Stimulated activated CD8-positive, alpha-beta memory T cell treated with anti-CD3 and anti-CD28 coated beads, Interleukin-4, amount 100 ng/mL, for 24 hours (primary cell): Measurements from ENCODE around the gene RTL9.

Experiments used
- DNase-seq: peaks from one replicate; pipeline ENCODE4 v3.0.0-alpha.2; 2020; ENCODE audit warnings: low read depth

RTL9 gene

DNA sequence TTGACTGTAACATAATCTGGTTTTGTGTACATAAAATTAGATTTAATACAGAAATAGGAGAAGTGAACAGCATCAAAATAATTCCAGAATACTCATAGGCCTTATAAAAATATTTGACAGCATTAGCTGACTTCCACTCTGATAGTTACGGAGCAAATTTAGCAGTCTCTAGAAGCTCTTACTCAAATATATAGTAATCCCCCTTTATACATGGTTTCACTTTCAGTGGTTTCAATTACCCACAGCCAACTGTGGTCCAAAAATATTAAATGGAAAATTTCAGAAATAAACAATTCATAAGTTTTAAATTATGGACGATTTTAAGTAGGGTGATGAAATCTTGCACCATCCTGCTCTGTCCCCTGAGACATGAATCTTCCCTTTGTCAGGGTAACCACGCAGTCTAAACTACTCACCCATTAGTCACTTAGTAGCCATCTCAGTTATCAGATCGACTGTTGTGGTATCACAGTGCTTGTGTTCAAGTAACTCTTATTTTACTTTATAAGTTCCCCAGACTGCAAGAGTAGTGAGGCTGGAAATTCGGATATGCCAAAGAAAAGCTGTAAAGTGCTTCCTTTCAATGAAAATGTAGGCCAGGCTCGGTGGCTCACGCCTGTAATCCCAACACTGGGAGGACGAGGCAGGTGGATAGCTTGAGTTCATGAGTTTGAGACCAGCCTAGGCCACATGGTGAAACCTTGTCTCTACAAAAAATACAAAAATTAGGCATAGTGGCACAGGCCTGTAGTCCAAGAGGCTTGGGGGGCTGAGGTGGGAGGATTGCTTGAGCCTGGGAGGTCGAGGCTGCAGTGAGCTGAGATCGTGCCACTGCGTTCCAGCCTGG lies 17.2 kb upstream of the RTL9 start:
- no peak for DNase-seq

DNA sequence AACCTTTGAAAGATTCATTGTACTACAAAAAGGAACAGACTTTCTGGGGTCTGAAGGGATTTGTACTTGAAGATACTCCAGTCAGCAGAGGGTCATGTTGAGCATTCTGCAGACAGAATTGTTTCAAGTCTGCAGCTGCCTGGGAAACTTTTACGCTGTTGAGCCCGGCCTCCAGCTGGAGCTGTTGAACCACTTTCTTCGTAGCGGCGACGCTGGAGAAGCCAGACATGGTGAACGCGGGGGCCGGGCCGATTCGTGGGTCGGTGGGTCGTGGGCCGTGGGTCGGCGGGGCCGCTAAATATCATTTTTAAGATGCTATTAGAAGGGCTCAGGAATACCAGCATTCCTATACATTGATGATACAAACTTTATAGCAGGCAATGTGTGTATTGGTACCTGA lies 12.0 kb upstream of the RTL9 start:
- no peak for DNase-seq

DNA sequence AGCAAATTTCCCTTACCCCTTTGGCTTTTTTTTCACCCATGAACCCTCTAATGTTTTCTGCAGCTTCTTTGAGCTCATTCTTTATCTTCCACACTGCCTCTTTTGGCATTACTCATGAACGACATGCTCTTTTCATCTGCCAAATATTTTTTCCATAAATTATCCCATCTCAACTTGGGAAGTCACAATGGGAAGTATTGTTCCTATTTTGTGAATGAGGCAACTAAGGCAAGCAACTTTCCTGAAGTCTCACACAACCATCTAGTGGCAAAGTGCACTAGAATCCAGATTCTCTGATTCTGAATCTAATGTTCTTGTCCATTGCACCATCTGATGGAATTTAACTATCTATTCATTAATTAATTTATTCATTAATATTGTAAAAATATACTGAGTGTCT lies 625 bp downstream of the RTL9 start:
- DNase-seq: no peak

DNA sequence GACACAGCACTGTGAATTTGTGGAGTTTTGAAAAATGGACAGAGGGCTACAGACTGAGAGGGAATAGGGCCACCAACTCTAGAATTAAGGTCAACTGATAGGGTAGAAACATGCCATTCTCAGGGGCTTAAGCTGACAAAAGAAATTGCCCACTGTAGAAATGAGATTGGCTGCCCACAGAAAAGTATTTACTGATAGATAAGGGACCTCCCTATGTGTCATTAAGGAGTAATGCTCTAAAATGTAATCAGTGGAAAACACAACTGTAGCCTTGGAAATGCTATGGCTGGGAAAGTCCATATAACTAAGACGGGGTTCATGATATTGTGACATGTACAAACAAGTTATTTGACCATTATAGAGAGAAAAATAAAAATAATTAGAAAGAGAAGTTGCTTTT lies 4.6 kb downstream of the RTL9 start:
- DNase-seq: no peak

DNA sequence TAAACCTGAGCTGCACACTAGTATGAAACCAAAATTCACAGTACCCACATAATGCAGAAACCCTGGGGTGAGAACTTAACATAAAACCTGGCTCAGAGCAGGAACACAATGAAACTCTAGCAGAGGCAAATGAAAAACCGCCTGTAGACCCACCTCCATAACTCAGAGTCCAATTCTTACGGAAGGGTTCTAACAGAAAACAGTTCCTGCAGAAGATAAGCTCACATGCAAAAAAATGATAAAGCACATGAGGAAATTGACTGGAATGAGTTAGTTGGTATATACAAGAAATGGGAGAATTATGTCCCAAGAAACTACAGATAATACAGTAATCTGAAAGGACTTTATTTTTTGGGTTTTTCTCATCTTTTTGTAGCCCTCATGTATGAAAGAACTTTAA lies 14.7 kb downstream of the RTL9 start:
- DNase-seq: no peak

DNA sequence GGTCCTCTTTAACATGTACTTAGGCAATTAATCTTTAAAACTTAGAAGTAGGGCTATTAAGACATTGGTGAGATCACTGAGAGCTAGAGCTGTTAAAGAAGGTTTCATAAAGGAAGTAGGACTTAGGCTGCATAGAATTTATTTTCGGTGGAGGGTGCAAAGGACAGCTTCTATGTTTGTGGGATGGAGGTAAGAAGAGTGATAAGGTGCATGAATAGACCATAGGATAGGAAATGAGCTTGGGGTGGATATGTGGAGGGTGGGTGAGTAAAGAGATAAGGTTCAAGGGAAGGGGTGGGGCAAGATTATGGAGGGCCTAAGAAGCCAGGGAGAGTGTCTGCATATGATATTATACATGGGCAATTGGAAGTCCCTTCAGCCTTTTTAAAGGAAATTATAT lies 15.9 kb downstream of the RTL9 start:
- DNase-seq: no peak

DNA sequence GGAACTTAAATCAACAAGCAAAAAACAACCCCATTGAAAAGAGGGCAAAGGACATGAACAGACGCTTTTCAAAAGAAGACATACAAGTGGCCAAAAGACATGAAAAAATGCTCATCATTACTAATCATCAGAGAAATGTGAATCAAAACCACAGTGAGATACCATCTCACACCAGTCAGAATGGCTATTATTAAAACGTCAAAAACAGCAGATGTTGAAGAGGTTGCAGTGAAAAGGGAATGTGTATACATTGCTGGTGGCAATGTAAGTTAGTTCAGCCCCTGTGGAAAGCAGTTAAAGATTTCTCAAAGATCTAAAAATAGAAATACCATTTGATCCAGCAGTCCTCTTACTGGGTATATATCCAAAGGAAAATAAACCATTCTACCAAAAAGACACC lies 22.6 kb downstream of the RTL9 start:
- DNase-seq: no peak

DNA sequence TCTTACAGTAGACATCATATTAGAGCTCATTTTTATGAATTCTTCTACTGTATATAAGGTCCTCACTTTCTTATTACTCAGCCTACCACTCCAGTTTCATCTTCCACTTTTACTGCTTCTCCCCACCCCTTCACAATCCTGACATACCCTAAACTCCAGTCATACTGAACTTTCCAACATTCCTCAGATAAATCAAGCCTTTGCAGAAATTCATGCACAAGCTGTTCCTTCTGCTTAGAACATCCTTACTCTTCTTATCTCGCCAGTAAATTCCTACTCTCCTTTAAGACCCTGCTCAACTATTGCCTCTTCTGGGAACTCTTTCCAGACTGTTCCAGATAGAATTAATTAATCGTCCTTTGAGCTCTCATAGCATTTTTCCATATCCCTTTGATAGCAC lies 24.8 kb downstream of the RTL9 start:
- no peak for DNase-seq

DNA sequence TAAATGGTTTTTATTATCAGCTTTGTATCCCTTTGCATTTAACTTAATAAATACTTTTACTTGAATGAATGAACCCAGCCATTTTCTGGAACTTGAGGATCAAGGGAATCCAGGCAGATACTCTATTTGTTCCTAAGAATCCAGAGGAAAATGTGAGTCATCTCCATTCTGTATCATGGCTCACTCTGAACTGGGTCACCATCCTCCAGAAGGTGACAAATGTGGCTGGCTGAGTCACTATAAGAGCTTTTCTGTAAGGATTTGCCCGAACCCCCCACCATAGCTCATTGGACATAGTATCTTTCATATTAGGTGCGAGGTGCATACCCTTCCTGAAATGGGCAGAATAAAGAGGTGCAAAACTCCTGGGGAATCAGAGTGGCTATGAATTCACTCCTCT lies 25.8 kb downstream of the RTL9 start:
- DNase-seq: no peak

DNA sequence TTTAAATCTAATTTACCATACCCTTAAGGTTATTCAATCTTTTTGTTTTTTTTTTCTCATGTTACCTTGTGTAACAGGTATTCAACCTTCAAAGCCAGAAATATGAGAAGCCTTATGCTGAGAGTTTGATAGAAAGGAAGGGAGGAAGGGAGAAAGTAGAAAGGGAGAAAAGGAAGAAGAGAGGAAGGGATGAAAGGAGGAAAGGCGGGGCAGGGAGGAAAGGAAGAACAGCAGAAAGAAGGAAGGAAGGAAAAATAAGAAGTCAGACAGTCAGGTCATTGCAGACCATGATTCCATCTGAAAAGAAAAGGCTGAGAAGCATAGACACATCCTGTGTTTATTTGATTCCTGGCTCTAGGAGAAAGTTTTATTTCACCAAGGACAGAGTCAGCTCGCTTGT lies 30.9 kb downstream of the RTL9 start:
- no peak for DNase-seq

DNA sequence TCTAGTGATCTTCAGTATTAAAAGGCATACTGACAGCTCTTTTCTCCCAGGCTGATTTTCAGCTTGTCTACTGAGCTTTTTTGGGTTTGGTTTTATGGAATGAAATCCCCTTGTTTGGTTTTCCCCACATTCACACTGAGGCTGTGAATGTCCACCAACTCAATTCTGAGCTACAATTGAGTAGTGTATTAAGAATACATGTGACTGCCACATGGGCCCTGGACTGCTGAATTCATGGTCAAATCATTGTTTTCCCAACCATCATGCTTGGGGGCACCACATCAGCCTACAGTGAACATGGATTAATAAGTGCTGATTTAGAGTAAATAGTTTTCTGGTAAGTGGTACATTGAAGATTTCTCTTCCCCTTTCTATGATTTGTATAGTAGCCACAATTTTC lies 32.4 kb downstream of the RTL9 start:
- no peak for DNase-seq

DNA sequence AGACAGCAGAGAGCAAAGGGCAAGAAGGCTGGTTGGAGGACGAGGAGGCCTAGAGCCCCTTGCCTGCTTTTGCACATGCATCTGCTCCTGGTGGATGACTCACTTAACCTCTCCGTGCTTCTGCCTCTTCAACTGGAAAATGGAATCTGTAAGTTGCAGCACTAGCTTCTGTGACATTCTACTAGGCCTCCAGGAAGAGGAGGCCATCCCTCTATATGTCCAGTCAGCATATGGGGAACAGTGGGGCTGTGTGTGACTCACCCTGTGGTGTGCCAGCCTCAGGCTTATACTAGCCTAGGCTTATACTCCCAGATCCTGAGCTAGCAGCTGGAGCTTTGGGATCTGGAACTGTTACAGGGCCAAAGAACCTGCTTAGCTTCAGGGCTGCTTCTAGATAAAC lies 36.0 kb downstream of the RTL9 start:
- no peak for DNase-seq

DNA sequence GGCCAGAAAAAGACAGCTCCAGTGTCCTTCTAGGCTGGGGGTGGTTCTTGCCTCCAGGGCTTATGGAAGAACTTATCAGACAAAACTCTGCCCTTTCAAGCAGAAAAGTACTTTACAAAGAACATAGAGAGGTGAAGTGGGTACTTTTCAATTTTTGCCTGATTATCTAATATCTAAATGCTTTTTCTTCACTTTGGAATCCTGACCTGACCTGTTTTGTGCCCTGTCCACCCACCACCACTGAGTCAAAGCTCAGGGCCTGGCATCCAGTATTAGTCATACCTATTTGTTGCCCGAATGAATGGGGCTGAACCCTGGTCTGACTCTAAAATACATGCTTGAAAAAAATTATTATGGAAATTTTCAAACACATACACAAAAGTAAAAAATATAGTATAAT lies 37.2 kb downstream of the RTL9 start:
- DNase-seq: no peak

DNA sequence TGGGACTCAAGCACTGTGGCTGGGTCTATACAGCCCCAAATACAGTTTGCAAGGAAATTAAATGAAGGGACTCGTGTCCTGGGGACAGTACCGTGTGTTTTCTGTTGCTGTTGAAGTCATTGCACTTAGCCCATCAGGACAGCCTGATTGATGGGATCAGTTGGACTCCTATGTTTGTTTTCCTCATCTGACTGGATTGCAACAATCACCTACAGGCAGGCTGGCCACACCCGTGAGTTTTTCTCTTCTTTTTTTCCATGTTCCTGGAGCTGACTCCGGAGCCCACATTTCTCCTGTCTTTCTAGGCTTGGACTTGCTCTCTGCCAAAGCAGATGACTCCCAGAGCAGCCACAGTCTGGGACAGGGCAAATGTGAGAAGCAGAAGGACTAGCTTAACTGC lies 38.1 kb downstream of the RTL9 start:
- no peak for DNase-seq

DNA sequence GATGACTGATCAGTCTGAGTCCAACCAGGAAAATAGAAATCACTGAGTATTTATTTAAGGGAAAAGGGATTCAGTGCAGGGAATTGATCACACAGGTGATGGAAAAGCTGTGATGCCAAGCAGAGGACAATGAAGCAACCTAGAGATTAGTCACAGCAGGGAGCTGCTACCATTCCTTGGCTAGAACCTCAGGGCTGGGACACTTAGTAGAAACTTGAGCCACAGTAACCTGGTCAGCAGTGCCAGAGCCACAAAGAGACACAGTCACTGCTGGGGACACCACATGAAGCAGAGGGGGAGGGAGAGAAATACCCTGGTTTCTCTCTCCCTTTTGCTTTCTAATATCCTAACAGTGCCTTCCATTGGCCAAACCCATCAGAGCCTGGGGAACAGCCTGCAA lies 38.7 kb downstream of the RTL9 start:
- no peak for DNase-seq

DNA sequence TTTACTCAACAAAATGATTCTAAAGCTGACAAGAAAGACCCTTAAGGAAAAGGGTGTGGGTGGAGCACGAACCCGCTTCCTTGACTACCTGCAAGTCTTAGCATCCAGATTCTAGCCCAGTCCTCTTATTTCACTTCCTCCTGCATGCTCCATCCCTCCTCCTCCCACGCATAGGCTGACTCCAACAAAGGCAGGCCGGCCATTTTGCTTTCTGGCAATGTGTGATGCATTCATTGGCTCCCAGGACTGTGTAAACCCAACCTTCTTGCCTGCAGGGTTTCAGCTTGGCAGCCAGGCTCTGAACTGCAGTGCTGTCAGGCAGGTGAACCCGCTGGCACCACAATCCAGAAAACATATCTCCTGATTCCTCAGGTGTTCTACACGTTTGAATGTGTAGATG lies 39.3 kb downstream of the RTL9 start:
- DNase-seq: no peak

DNA sequence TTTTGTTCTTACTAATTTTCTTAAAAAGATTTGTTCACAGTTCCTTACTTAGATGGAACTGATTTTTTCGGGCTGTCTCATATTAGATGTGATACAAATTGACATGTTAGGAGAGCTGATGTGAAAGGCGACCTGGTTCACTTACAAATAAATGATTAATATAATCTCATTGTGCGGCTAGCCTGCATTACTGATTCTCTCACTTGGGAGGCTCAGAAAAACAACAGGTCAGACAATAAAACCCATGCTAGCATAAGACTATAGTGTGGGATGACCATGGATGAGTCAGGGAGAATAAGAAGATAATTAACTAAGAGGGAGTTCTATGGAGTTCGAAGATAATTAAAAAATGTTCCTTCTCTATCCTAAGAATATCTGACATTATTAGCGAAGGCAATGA lies 40.8 kb downstream of the RTL9 start:
- no peak for DNase-seq

DNA sequence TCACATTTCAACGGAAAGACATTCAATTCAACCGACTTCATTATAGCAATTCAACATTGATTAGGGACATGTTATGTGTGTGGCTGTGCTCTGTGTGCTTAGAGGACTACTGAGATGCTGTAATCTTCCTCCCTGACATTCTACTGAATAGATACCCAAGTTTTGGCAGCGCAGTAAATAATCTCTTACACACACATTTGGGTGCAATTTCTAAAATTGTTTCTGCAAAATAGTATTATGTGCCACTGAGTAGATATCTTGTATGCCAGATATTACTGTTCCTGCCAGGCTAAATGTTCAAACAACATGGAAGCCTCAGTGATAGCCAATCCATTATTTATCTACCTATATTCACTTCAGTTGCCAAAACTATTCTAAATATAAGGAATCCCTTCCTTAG lies 41.3 kb downstream of the RTL9 start:
- DNase-seq: no peak

DNA sequence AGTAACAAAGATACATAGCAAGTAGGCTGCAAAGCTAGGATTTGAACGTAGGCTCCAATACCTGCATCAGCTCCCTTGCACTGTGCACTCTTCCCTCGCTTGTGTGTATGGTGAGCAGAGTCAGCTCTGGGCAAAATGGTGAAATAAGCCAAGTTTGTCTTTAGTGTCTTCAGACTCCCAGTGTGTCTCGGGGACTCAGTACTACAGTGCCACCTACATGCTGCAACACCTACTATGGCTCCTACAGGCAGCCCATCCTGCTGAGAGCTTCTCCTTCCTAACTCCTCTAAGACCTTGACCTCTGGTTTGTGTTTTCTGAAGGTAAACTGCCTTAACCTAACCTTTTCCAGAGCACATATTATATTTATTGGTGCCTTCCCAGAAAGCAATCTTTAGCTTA lies 42.5 kb downstream of the RTL9 start:
- DNase-seq: no peak

DNA sequence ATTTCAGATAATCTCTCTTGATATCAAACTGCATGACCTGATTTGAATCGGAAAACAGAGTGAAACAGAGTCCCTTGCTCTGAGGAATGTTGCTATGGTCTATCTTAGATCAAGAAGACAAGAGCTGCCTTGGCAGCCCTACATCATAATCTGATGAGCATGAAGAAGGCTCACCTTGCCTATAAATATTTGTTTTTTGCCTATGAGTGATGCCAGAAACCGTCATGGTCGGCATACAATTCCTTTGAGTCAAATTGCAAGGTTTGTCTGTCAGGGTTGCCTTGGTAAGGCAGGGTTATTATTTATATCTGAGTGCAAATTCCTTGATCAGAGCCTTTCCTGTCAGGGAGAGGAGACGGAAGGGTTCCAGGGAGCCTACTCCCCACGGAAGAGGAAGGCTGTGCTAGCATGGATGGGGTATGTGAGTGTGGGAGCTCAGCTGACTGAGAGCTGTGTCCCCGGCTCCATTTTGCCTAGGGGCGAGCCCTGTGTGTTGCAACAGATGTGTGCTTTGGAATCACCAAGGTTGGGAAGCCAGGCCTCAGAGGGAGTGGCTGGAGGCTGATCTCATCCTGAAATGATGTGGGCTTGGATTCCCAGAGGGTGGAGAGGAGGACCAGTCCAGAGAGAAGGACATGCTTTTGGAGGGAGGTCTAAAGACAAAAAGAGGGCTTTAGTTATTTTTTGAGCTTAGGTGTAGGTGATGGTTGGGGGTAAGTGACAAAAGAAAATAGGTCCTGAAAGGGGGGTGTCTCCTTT lies 43.6 kb downstream of the RTL9 start:
- no peak for DNase-seq

DNA sequence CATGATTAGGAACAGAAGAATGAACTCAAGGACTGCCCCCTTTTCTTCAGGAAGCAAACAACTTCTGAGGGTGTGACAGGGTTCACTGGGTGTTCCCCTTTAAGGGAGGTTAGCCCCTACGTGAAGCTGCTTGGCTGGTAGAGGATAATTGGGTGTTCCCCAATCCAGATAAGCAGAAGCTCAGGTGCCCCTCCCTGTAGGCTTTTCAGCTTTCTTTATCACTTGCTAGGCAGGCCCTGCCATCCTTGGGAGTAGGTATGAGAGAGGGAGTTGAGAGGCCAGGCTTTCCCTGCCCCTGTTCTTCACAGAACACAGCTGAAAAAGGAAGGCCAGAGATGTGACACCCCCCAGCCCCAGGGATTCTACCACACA lies 44.2 kb downstream of the RTL9 start:
- no peak for DNase-seq

DNA sequence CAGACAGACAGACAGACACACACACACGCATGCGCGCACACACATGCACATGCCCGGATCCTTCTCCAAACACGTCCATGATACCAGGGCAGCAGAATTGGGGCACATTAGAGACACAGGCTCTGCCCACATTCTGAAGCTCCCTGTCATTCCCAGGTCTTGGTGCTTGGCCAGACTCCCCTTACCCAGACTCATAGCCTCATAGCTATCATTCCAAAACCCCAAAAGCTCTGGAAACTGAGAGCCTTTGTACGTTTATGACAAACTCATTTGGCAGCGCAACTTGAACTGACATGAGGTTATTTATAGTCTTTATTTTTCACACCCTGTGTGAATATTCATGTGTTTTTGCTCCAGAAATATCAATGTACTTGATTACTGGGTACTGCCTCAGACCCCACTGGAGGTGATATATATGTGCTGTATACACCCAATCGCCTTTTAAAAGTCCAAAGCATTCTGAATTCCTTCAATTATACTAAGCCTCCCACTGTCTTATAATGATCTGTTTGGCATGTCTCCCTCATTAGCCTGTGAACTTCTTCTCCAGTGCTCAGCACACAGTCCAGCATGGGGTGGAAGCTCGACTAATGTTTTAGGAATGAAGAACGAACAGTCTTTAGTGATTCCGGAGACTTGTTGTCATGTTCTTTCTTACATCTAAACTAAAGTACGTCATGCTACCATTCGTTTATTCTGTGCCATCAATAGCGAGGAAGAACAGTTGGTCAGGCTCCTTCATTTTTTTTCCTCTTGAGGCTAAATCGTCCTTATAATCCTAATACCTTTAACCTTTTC lies 45.0 kb downstream of the RTL9 start:
- no peak for DNase-seq

DNA sequence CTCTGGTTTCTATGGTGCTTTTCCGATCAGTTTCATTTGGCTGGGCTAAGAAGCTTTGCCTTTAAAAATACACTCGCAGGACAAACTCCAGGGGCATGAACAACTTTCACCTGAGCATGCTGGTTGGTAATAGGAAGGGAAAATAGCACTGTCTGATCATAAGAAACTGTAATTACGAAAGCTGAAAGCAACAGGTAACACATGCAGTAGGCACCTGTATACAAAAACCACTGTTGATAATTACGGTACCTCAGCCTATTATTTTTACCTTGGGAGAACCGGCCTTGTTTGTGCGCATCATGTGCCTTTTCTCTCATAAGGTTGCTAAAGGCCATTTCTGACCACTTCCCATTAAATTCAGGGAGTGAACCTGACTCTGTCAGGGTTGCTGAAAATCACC lies 45.7 kb downstream of the RTL9 start:
- no peak for DNase-seq
